Osteocyte (in vitro differentiated cells): ENCODE measurements around the gene ARL3. TPM values are rescaled to one million over a fixed set of nuclear protein-coding genes. Genes with fewer than 3 reads are reported as not detected.

Experiments
- DNase-seq: peaks from one replicate; pipeline ENCODE4 v3.0.0; 2021; ENCODE audit warnings: mixed read lengths; ENCODE audit not compliant: unreplicated experiment; ENCODE audit errors: extremely low spot score
- H3K27ac Mint-ChIP-seq: one replicate; pipeline ENCODE4 v1.8.0; 2021; ENCODE audit warnings: mild to moderate bottlenecking, mixed read lengths; ENCODE audit not compliant: unreplicated experiment
- H3K27me3 Mint-ChIP-seq: one replicate; pipeline ENCODE4 v1.8.0; 2021; ENCODE audit warnings: mixed read lengths; ENCODE audit not compliant: unreplicated experiment
- H3K36me3 Mint-ChIP-seq: one replicate; pipeline ENCODE4 v1.8.0; 2021; ENCODE audit warnings: mixed read lengths; ENCODE audit not compliant: unreplicated experiment
- H3K4me1 Mint-ChIP-seq: one replicate; pipeline ENCODE4 v1.8.0; 2021; ENCODE audit warnings: mixed read lengths; ENCODE audit not compliant: unreplicated experiment
- H3K4me3 Mint-ChIP-seq: one replicate; pipeline ENCODE4 v1.8.0; 2021; ENCODE audit warnings: mild to moderate bottlenecking, moderate library complexity, mixed read lengths; ENCODE audit not compliant: unreplicated experiment
- H3K9me3 Mint-ChIP-seq: one replicate; pipeline ENCODE4 v1.8.0; 2021; ENCODE audit warnings: mixed read lengths; ENCODE audit not compliant: unreplicated experiment
- CTCF ChIP-seq: fragments of 200-600 bp; sonication (generic); IDR thresholded peaks from 2 replicates; pipeline ENCODE4 v1.5.0; 2021; ENCODE audit warnings: antibody characterized with exemption, mild to moderate bottlenecking, moderate library complexity
- total RNA-seq: library from RNA; stranded (reverse); gene quantifications from 2 replicates; pipeline ENCODE4 v1.2.1, GENCODE V29; 2021

ARL3 gene
- total RNA-seq, 1 donor from 2014 or later: 11.6 TPM

- DNase-seq: no peak
- Mint-ChIP-seq H3K4me3 (peak overlapping the region; percentile 47), H3K4me1 (peaks cover 73% of the 10 kb centered on the region), H3K27ac (peak overlapping the region; percentile 98), H3K36me3 (no peaks in the 10 kb centered on the region), H3K9me3 (no peaks in the 10 kb centered on the region), H3K27me3 (no peaks in the 10 kb centered on the region)
- TF ChIP-seq CTCF: no peak
Measured at GRCh38 chr10:102674566-102674965, 39.6 kb downstream of the ARL3 start.

DNA sequence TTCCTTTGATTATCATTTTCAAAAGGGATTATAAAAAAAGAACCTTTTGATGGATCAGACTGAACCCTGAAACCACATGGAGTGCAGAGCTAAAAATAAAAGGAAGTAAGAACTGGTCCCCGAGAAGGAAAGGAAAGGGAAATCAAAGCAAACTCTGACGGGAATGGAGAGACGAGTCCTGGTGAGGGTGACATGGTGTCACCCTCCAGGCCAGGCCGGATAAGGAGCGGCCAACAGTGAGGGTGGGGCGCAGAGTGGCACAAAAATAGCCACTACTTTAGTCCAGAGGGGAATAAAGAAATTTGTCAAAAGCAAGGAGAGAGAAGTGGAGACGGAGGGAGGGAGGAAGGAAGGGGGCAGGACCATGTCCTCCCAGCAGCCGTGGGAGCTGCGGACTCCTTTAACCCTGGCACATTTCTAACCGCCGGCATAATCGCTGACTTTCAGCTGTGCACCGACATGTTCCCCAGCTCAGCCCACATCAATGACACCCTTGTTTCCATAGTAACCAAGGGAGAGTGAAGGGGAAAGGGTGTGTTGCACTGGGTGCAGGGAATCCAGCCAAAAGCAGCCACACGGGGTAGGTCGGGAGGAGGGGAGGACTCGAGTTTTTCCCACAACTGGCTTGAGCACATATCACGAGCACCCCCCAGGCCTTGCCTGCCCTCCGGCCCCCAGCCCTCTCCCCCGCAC, 40.2 kb downstream of the ARL3 start:
- TF ChIP-seq CTCF: no peak
- H3K9me3 Mint-ChIP-seq: no peaks in the 10 kb centered on the region
- no peaks in the 10 kb centered on the region for H3K36me3 Mint-ChIP-seq
- peak overlapping the region; percentile 72 for H3K4me3 Mint-ChIP-seq
- H3K27me3 Mint-ChIP-seq: no peaks in the 10 kb centered on the region
- peak overlapping the region; percentile 98 for H3K27ac Mint-ChIP-seq
- no peak for DNase-seq
- peaks cover 73% of the 10 kb centered on the region for H3K4me1 Mint-ChIP-seq

DNA sequence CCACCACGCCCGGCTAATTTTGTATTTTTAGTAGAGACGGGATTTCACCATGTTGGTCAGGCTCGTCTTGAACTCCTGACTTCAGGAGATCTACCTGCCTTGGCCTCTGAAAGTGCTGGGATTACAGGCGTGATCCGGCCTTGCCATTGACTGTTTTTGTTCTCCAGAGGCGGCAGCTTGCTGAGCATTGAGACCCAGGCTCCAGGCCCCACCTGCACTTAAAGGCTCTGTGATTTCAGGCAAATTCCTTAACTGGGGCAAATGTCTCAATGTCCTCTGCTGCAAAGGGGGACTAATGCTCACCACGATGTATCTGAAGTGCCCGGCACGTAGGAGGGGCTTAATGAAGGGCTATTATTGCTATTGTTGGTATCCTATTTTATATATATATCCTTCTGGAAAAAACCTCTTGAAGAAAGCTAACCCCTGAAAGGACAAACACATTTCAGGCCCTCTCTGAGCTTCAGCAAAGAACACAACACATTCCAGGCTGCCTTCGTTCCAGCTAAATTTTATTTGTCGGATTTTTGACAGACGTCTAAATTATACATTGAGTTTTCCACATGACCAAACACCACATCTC, 40.9 kb downstream of the ARL3 start:
- H3K9me3 Mint-ChIP-seq: no peaks in the 10 kb centered on the region
- peak overlapping the region; percentile 72 for H3K4me3 Mint-ChIP-seq
- H3K36me3 Mint-ChIP-seq: no peaks in the 10 kb centered on the region
- no peaks in the 10 kb centered on the region for H3K27me3 Mint-ChIP-seq
- TF ChIP-seq CTCF: no peak
- H3K4me1 Mint-ChIP-seq: peaks cover 71% of the 10 kb centered on the region
- H3K27ac Mint-ChIP-seq: peak overlapping the region; percentile 98
- DNase-seq: no peak

- DNase-seq: no peak
- Mint-ChIP-seq H3K27ac (no peak overlapping the region), H3K4me3 (no peak overlapping the region), H3K36me3 (no peaks in the 10 kb centered on the region), H3K27me3 (no peaks in the 10 kb centered on the region), H3K9me3 (no peaks in the 10 kb centered on the region), H3K4me1 (peaks cover 54% of the 10 kb centered on the region)
- TF ChIP-seq CTCF: no peak
Measured at GRCh38 chr10:102670871-102671434, 43.2 kb downstream of the ARL3 start.

DNA sequence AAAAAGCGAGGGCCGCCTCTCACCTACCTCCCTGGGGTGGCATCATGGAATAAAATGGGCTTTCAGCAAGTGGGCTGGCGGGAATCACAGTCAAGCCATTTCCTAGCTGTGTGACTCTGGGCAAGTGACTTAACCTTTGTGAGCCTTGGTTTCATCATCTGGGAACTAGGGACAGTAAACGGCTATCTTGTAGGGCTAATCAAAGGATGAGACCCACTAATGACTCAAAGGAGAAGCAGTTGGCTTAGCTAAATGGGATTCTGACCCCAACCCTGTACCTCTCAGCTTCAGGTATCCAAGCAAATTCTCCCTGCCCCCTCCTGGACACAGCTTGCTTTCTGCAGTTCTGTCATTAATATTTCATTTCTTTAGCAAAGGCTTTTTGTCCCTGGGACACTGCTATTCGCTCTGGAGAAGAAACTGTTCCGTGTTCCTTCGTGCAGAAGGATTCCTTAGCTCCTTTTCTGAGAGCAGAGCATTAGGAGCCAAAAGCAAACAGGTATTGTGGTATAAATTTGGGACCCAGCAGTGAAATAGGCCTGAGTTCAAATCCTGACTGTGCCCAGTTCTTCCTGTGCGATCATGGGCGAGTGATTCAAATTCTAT, 44.0 kb downstream of the ARL3 start:
- Mint-ChIP-seq H3K27ac (no peak overlapping the region), H3K4me3 (no peak overlapping the region), H3K9me3 (no peaks in the 10 kb centered on the region), H3K27me3 (no peaks in the 10 kb centered on the region), H3K4me1 (peaks cover 46% of the 10 kb centered on the region), H3K36me3 (no peaks in the 10 kb centered on the region)
- TF ChIP-seq CTCF: no peak
- no peak for DNase-seq
